GM21423 (cell line): ENCODE results near the gene PDE6A.
"Not testable (repeated sequence)": the region's sequence is repeated elsewhere in the genome, so short reads cannot be mapped to it uniquely, and the experiment has no call there.

ENCODE experiments used
- ATAC-seq: cut with Tn5 transposase; IDR thresholded peaks from one replicate; pipeline ENCODE4 v1.9.1; 2021; ENCODE audit warnings: mild to moderate bottlenecking, moderate library complexity; ENCODE audit not compliant: unreplicated experiment

PDE6A gene

GRCh38 chr5:149898811-149899210 is 45.8 kb downstream of the PDE6A start:
- ATAC-seq: no peak

DNA sequence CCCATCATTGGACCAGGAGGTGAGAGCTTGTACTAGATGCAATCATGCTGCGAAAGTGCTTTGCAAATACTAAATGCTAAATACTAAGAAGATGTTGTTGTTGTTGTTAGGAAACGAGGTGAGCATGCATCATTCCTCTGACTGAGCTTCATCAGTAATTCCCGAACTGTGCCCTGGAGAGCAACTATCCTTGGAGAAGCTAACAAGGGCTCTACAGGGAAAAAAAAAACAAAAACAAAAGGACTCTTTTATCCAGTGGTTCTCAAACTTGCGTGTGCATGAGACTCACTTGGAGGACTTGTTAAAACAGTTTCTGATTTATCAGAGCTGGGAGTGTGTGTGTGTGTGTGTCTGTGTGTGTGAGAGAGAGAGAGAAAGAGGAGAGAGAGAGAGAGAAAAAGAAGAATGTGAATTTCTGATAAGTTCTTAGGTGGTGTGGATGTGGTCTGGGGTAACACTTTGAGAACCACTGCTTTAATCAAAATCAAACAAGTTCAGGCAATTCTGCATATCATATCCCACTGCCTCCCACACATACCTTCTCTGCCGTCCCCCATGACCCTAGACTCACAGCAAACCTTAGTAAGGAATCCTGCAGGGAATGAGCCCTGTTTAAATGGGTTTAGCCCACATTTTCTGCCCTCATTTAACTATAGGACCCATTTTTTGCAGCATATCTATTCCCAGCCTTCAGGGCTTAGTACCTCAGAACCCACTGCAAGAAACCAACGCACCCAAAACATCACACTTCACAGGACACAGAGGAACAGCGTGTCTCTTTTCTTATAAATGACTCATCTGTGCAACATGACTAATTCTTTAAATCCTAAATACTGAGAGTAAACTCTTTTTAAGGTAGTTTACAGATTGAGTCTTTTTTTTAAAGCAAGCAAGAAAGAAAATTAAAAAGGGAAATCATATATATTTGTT is 48.9 kb downstream of the PDE6A start:
- ATAC-seq: no peak

DNA sequence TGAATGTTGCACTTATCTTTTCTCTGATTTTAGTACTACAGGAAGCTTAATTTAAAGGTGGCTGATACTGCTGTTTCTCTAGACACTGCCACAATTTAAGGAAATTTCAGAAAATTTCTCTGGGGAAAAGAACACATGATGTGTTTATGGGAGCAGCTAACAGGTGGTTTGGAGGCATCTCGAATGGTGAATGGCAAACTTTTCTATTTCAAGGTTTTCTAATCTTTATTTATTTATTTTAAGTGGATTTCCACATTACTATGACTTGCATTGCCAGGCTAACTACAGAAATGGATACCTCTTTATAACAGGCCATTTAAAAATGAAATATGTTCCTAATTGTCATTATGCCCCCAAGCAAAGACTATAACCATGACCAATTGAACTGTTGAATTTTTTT is 50.4 kb downstream of the PDE6A start:
- no peak for ATAC-seq

GRCh38 chr5:149893403-149893931 is 51.1 kb downstream of the PDE6A start:
- ATAC-seq: no peak

GRCh38 chr5:149892594-149892993 is 52.0 kb downstream of the PDE6A start:
- no peak for ATAC-seq

- no peak for ATAC-seq
These were observed 56.3 kb downstream of the PDE6A start for GRCh38 chr5:149888280-149888679.

- ATAC-seq: no peak
These were observed 56.9 kb downstream of the PDE6A start for GRCh38 chr5:149887622-149888183.

GRCh38 chr5:149886692-149887470 is 57.7 kb downstream of the PDE6A start:
- ATAC-seq: no peak

- ATAC-seq: no peak
These were observed 58.5 kb downstream of the PDE6A start for GRCh38 chr5:149886060-149886459.

DNA sequence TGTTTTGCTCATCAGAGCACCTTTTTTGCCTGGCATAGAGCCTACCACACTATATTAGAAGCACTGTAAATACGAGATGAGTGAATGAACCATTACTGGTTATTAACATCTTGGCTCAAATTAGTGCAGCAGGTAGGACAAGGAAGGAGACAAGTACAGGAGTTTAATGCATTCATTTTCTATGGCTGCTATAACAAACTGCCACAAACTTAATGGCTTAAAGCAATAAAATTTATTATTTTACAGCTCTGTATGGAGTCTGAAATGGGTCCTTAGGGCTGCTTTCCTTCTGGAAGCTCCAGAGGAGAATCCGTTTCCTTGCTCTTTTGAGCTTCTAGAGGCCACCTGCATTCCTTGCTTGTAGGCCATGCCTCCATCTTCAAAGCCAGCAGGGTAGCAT is 59.1 kb downstream of the PDE6A start:
- ATAC-seq: no peak

- no peak for ATAC-seq
These were observed 61.0 kb downstream of the PDE6A start for GRCh38 chr5:149883550-149883949.

- ATAC-seq: not testable (repeated sequence)
These were observed 62.0 kb downstream of the PDE6A start for GRCh38 chr5:149882633-149883032.

DNA sequence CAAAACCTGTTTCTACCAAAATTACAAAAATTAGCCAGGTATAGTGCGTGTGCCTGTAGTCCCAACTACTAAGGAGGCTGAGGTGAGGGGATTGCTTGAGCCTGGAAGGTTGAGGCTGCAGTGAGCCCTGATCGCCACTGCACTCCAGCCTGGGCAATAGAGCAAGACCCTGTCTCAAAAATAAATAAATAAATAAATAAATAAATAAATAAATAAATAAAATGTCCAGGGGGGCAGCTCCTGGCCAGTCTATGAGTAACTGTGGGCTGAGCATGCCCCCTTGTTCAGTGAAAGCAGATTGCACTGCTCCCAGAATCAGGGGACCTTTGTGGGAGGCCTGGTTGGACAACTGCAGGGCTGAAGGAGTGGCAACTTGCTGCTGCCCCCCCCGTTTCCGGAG is 62.7 kb downstream of the PDE6A start:
- no peak for ATAC-seq

DNA sequence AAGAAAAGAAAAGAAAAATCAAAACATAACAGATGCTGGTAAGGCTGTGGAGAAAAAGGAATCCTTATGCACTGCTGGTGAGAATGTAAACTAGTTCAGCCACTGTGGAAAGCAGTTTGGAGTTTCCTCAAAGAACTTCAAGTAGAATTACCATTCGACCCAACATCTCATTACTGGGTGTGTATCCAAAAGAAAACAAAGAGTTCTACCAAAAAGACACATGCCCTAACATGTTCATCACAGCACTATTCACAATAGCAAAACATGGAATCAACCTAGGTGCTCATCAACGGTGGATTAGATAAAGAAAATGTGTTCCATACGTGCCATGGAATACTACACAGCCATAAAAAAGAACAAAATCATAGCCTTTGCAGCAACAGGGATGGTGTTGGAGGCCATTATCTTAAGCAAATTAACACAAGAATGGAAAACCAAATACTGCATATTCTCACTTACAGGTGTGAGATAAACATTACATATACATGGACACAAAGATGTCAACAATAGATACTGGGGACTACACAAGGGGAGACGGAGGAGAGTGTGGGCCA is 63.4 kb downstream of the PDE6A start:
- ATAC-seq: no peak

- not testable (repeated sequence) for ATAC-seq
These were observed 65.0 kb downstream of the PDE6A start for GRCh38 chr5:149879593-149879992.

DNA sequence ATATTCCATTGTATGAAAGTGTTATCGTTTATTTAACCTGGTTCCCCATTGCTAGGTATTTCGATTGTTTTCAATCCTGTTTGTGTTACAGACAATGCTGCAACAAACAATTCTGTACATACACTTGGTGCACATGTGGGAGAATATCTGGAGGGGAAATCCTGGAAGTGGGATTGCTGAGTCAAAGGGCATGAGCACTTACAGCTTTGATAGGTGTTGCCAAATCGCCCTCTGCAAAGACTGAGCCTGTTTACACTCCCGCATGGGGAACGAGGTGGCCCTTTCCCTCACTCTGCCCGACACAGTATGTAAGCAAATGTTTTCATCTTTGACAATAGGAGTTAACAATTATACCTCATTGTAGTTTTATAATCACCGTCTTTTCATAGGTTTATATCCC is 66.2 kb downstream of the PDE6A start:
- no peak for ATAC-seq

- ATAC-seq: no peak
These were observed 70.7 kb downstream of the PDE6A start for GRCh38 chr5:149873896-149874295.

GRCh38 chr5:149872351-149873040 is 72.1 kb downstream of the PDE6A start:
- ATAC-seq: no peak

DNA sequence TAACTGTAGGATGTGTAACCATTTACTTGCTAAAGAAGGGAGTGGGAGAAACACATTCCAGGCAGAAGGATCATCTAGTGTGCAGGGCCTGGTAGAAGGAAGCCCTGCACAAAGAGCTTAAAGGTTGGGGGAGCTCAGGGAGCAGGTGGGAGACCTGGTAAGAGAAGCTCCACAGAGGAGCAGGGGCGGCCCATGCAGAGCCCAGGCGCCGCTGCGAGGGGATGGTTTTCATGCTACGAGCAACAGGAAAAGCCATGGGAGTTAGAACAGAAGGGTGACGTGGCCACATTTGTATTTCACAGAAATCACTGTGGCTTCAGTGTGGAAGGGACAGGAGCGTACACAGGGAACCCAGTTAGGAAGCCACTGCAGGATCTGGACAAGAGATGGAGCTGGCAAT is 73.1 kb downstream of the PDE6A start:
- no peak for ATAC-seq

DNA sequence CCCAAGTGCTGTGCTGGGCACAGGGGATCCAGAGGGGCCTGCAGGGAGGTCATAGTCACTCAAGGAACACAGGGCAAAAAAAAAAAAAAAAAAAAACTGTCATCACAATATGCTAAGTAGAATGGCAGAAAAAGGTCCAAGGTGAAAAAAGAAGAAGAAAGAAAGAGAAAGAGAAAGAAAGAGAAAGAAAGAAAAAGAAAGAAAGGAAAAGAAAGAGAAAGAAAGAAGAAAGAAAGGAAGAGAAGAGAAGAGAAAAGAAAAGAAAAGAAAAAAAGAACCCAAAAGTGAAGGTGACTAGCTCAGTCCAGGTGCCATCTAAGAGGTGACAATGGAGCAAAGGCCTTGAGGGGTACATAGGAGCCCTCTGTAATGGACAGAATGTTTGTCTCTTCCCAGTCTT is 73.9 kb downstream of the PDE6A start:
- no peak for ATAC-seq

DNA sequence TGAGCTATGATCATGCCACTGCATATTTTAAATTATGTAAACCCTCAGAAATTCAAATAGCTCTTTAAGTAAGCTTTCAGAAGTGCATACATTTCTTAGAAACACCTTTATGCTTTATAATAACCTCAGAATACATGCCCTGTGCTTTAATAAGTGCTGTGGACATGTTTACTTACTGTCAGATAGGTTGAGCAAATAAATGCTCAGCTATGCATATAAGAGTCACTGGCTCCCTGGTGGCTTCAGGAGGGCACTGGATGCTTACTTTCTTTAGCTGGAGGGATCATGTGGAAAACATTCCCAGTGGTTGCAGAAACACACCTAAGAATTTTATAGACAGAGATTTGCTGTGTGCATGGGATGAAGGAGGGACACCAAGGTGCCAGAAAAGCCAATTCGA is 74.4 kb downstream of the PDE6A start:
- no peak for ATAC-seq
